K562 (cell line): Measurements from ENCODE around the gene ZNF346. TPM values are rescaled to one million over a fixed set of nuclear protein-coding genes. Genes with fewer than 3 reads are reported as not detected.
A peak's percentile ranks its signal among the peaks of the same experiment; 100 is the strongest.

Source experiments
- BRCA1 ChIP-seq, 2 experiments: fragments of 450-650 bp in 1 of 2; sonication (generic) in 1 of 2; formaldehyde crosslinking in 1 of 2; IDR thresholded peaks; 2 replicates each; pipeline versions ENCODE4 v1.5.0 to v1.6.1; 2017 to 2020; ENCODE audit warnings: mild to moderate bottlenecking in 1 of 2, missing genetic modification reagents in 1 of 2
- CREB1 ChIP-seq, 2 experiments: sonication (generic) in 1 of 2; formaldehyde crosslinking in 1 of 2; IDR thresholded peaks; 2 replicates each; pipeline versions ENCODE4 v1.6.1 to v1.8.0; 2012 to 2022; ENCODE audit warnings: inconsistent platforms in 1 of 2, mild to moderate bottlenecking in 1 of 2, missing genetic modification reagents in 1 of 2, moderate library complexity in 1 of 2
- E2F4 ChIP-seq: sonication (generic); formaldehyde crosslinking; IDR thresholded peaks from 2 replicates; pipeline ENCODE4 v1.8.0; 2022; ENCODE audit warnings: mild to moderate bottlenecking, low read depth, missing genetic modification reagents
- E2F5 ChIP-seq: sonication (generic); formaldehyde crosslinking; IDR thresholded peaks from 2 replicates; pipeline ENCODE4 v1.8.0; 2022; ENCODE audit warnings: mild to moderate bottlenecking, missing genetic modification reagents
- EP400 ChIP-seq: fragments of 450-650 bp; IDR thresholded peaks from 2 replicates; pipeline ENCODE4 v1.6.1; 2017; ENCODE audit warnings: antibody characterized with exemption, mild to moderate bottlenecking, moderate library complexity
- FOXA3 ChIP-seq, 2 experiments: fragments of 450-650 bp in 1 of 2; sonication (generic) in 1 of 2; formaldehyde crosslinking; IDR thresholded peaks in 1 of 2; conservative IDR thresholded peaks in 1 of 2; 2 replicates each; pipeline versions ENCODE4 v1.4.0 to v1.8.0; 2020 to 2022; ENCODE audit warnings: mild to moderate bottlenecking in 2 of 2, missing genetic modification reagents in 1 of 2
- FOXK1 ChIP-seq: sonication (generic); formaldehyde crosslinking; IDR thresholded peaks from 2 replicates; pipeline ENCODE4 v1.8.0; 2022; ENCODE audit warnings: missing genetic modification reagents, mild to moderate bottlenecking, borderline replicate concordance
- JUN ChIP-seq, 2 experiments: sonication (generic) in 1 of 2; formaldehyde crosslinking in 1 of 2; IDR thresholded peaks; 2 replicates each; pipeline versions ENCODE4 v1.6.1 to v1.8.0; 2012 to 2022; ENCODE audit warnings: borderline replicate concordance in 2 of 2, mild to moderate bottlenecking in 2 of 2, improper control_type of control experiment in 1 of 2, low read depth in 1 of 2, low read length in 1 of 2, missing genetic modification reagents in 1 of 2
- MAX ChIP-seq: sonication (generic); formaldehyde crosslinking; IDR thresholded peaks from 2 replicates; pipeline ENCODE4 v1.9.0; 2022; ENCODE audit warnings: mild to moderate bottlenecking, missing genetic modification reagents
- MTA3 ChIP-seq: fragments of 450-650 bp; formaldehyde crosslinking; IDR thresholded peaks from 2 replicates; pipeline ENCODE4 v1.6.1; 2017; ENCODE audit warnings: mild to moderate bottlenecking, borderline replicate concordance
- POLR2A ChIP-seq: fragments of 450-650 bp; conservative IDR thresholded peaks from 2 replicates; pipeline ENCODE4 v1.6.1; 2016
- POLR2AphosphoS2 ChIP-seq: IDR thresholded peaks from 2 replicates; pipeline ENCODE4 v1.6.1; 2012; ENCODE audit warnings: low read length, improper control_type of control experiment
- POLR2B ChIP-seq: fragments of 450-650 bp; IDR thresholded peaks from 2 replicates; pipeline ENCODE4 v1.6.1; 2018; ENCODE audit warnings: low read depth; ENCODE audit not compliant: partially characterized antibody
- PRMT5 ChIP-seq: sonication (generic); formaldehyde crosslinking; IDR thresholded peaks from 2 replicates; pipeline ENCODE4 v1.5.0; 2020; ENCODE audit warnings: missing genetic modification reagents
- RAD51 ChIP-seq: fragments of 450-650 bp; IDR thresholded peaks from 2 replicates; pipeline ENCODE4 v1.7.1; 2016; ENCODE audit warnings: low read depth, mild to moderate bottlenecking, borderline replicate concordance
- RBM34 ChIP-seq: fragments of 200-400 bp; formaldehyde crosslinking; IDR thresholded peaks from 2 replicates; pipeline ENCODE4 v1.6.1; 2018; ENCODE audit warnings: low read length, borderline replicate concordance; ENCODE audit not compliant: insufficient read depth
- RFX1 ChIP-seq: fragments of 450-650 bp; IDR thresholded peaks from 2 replicates; pipeline ENCODE4 v1.6.1; 2016; ENCODE audit warnings: mild to moderate bottlenecking, moderate library complexity
- SUPT5H ChIP-seq: fragments of 450-650 bp; IDR thresholded peaks from 2 replicates; pipeline ENCODE4 v1.6.1; 2016
- ZNF121 ChIP-seq: sonication (generic); formaldehyde crosslinking; conservative IDR thresholded peaks from 2 replicates; pipeline ENCODE4 v1.8.0; 2022; ENCODE audit warnings: missing genetic modification reagents
- ZNF589 ChIP-seq: fragments of 200-800 bp; sonication (Bioruptor generic); IDR thresholded peaks from 2 replicates; pipeline ENCODE4 v1.6.1; 2016; ENCODE audit warnings: low read depth, missing genetic modification characterization, missing compliant biosample characterization
- polyA plus RNA-seq, 8 experiments: library from polyadenylated mRNA; depleted of rRNA in 4 of 8; stranded (reverse) in 5 of 8; unstranded in 3 of 8; fragments of >200 nt; fragmentation: Nextera tagmentation in 2 of 8; fragmentation: Illumina TruSeq in 1 of 8; extraction: Ambion mirVana in 2 of 8; extraction: Trizol in 1 of 8; gene quantifications; 2 replicates each; pipeline versions ENCODE4 v1.2.1 to v1.2.3, GENCODE V29; 2011 to 2014; ENCODE audit warnings: inconsistent platforms in 1 of 8, missing spikeins in 1 of 8
- total RNA-seq, 7 experiments: library from RNA; depleted of rRNA in 6 of 7; stranded (reverse); fragments of >200 nt in 6 of 7; fragmentation: Illumina TruSeq in 2 of 7; extraction: Trizol in 2 of 7; gene quantifications; 2 replicates each; pipeline versions ENCODE4 v1.2.1 to v1.2.3, GENCODE V29; 2011 to 2021; ENCODE audit warnings: low replicate concordance in 1 of 7
- TF ChIP-seq, protein P1 (sequence below): sonication (generic); formaldehyde crosslinking; IDR thresholded peaks from 2 replicates; pipeline ENCODE4 v1.8.0; 2022; ENCODE audit warnings: mild to moderate bottlenecking, missing genetic modification reagents

The ZNF346 gene
- total and polyA plus RNA-seq, 9 of the 15 experiments (the other 6 are each of a cell fraction or from before 2014, with no cell fraction given) = 5.0 to 25.1 (median 20.1) TPM

GRCh38 chr5:177116631-177117373 is 94.3 kb downstream of the ZNF346 start (continued):
- TF ChIP-seq RAD51 = peak; percentile 91
- no peak for TF ChIP-seq CREB1 (IDR thresholded peaks at IDR 0.05)
- peak; percentile 86 for TF ChIP-seq CREB1 (CRISPR knock-in tag; IDR thresholded peaks at IDR 0.05)
- TF ChIP-seq FOXK1 = peak; percentile 98
- TF ChIP-seq E2F4 (CRISPR knock-in tag) = peak; percentile 92
- peak; percentile 99 for TF ChIP-seq E2F5 (CRISPR knock-in tag)
- peak; percentile 73 for TF ChIP-seq POLR2A
- TF ChIP-seq BRCA1 (IDR thresholded peaks at IDR 0.05) = no peak
- TF ChIP-seq BRCA1 (CRISPR knock-in tag; IDR thresholded peaks at IDR 0.05) = peak; percentile 94
- TF ChIP-seq RBM34 = no peak
- TF ChIP-seq FOXA3 (CRISPR knock-in tag; conservative IDR thresholded peaks at IDR 0.05 in 1 of 2, IDR thresholded peaks at IDR 0.05 in 1 of 2) = peak in 1 of 2 experiments; percentile 96; a peak in 2 of 4 replicates
- peak; percentile 93 for TF ChIP-seq PRMT5 (CRISPR knock-in tag)
- peak; percentile 94 for TF ChIP-seq EP400
- 0 out of 2 replicates have a peak, but pooled peaks have one; percentile 20 for TF ChIP-seq ZNF121 (CRISPR knock-in tag)
- TF ChIP-seq, protein P1, sequence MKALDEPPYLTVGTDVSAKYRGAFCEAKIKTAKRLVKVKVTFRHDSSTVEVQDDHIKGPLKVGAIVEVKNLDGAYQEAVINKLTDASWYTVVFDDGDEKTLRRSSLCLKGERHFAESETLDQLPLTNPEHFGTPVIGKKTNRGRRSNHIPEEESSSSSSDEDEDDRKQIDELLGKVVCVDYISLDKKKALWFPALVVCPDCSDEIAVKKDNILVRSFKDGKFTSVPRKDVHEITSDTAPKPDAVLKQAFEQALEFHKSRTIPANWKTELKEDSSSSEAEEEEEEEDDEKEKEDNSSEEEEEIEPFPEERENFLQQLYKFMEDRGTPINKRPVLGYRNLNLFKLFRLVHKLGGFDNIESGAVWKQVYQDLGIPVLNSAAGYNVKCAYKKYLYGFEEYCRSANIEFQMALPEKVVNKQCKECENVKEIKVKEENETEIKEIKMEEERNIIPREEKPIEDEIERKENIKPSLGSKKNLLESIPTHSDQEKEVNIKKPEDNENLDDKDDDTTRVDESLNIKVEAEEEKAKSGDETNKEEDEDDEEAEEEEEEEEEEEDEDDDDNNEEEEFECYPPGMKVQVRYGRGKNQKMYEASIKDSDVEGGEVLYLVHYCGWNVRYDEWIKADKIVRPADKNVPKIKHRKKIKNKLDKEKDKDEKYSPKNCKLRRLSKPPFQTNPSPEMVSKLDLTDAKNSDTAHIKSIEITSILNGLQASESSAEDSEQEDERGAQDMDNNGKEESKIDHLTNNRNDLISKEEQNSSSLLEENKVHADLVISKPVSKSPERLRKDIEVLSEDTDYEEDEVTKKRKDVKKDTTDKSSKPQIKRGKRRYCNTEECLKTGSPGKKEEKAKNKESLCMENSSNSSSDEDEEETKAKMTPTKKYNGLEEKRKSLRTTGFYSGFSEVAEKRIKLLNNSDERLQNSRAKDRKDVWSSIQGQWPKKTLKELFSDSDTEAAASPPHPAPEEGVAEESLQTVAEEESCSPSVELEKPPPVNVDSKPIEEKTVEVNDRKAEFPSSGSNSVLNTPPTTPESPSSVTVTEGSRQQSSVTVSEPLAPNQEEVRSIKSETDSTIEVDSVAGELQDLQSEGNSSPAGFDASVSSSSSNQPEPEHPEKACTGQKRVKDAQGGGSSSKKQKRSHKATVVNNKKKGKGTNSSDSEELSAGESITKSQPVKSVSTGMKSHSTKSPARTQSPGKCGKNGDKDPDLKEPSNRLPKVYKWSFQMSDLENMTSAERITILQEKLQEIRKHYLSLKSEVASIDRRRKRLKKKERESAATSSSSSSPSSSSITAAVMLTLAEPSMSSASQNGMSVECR (CRISPR knock-in tag) = peak; percentile 76
- TF ChIP-seq POLR2AphosphoS2 = no peak
- TF ChIP-seq JUN (IDR thresholded peaks at IDR 0.05; ENCODE audit: borderline replicate concordance, low read depth, low read length) = no peak; the same call in 1 of the 2 replicates
- peak; percentile 99 for TF ChIP-seq JUN (CRISPR knock-in tag; IDR thresholded peaks at IDR 0.05; ENCODE audit: borderline replicate concordance)
- no peak for TF ChIP-seq RFX1
- peak; percentile 100 for TF ChIP-seq MAX (CRISPR knock-in tag)
- peak; percentile 55; the same call in 1 of the 2 replicates for TF ChIP-seq SUPT5H
- peak; percentile 39; the same call in 1 of the 2 replicates for TF ChIP-seq MTA3
- TF ChIP-seq ZNF589 (CRISPR knock-in tag) = peak; percentile 88
- TF ChIP-seq POLR2B = no peak
